ENCODE results near the gene ZNF773.

GRCh38 chr19:57466489-57466888, 33.2 kb upstream of the ZNF773 start:
- TF ChIP-seq EZH2 (IDR thresholded peaks at IDR 0.05; ENCODE audit: borderline replicate concordance, low read depth, low read length, severe bottlenecking) (no peak), CTCF (IDR thresholded peaks at IDR 0.05; ENCODE audit: borderline replicate concordance, extremely low read depth, low read length, poor library complexity, severe bottlenecking) (no peak)

Measured in DND-41 (cell line).